ENCODE results near the gene ABHD16A. TPM values are rescaled to one million over a fixed set of nuclear protein-coding genes. Genes with fewer than 3 reads are reported as not detected.

ABHD16A gene
- total and polyA plus RNA-seq, 10 of the 15 experiments (the other 5 are each of a cell fraction or from before 2014, with no cell fraction given) = 7.5 to 43.0 (median 32.9) TPM

- Histone ChIP-seq H3K9ac (ENCODE audit: control insufficient read depth, insufficient read depth, low read length) (no peak overlapping the region), H3K4me2 (ENCODE audit: control insufficient read depth, insufficient read depth) (no peak overlapping the region), H3K79me2 (ENCODE audit: control insufficient read depth, insufficient read depth, low read length) (no peaks in the 10 kb centered on the region), H3K27ac (ENCODE audit: control insufficient read depth, insufficient read depth) (no peak overlapping the region), H3K4me3 (no peak overlapping the region), H3K36me3 (ENCODE audit: control insufficient read depth in 2 of 2, insufficient read depth in 2 of 2, low read length in 1 of 2) (peaks cover 16 to 41% of the 10 kb centered on the region in 2 experiments), H3K9me3 (replicated peaks; ENCODE audit: control insufficient read depth, insufficient read depth, low read length) (no peaks in the 10 kb centered on the region), H2AFZ (ENCODE audit: control insufficient read depth, low read depth, low read length) (no peak overlapping the region), H3K4me1 (ENCODE audit: control insufficient read depth, insufficient read depth, low read length) (no peaks in the 10 kb centered on the region), H4K20me1 (ENCODE audit: control insufficient read depth, insufficient read depth) (no peaks in the 10 kb centered on the region), H3K27me3 (replicated peaks in 1 of 2; ENCODE audit: control insufficient read depth in 2 of 2, insufficient read depth in 2 of 2, low read length in 1 of 2) (no peaks in the 10 kb centered on the region)
- WGBS (ENCODE audit: insufficient coverage, insufficient replicate concordance, low lambda C conversion rate, missing lambda C conversion rate) = 98% methylated on average over 9 of the region's 12 CpGs
- ChIA-PET RAD21 (ENCODE audit: unreplicated experiment) (no interaction called here), SMC1A (ENCODE audit: uncharacterized antibody, unreplicated experiment) (interaction anchor here (0.7 kb wide), 1 partner anchor 172 kb away, joined by 4 read pairs; no protein-coding TSS in a partner anchor), CTCF (no interaction called here), POLR2A (interaction anchor here (0.5 to 2.2 kb wide), 2 partner anchors 47 to 104 kb away, joined by 3 to 5 read pairs; no protein-coding TSS in a partner anchor)
- intact Hi-C loops (cut with micrococcal nuclease; ENCODE audit: unreplicated experiment) = no loop called here
- TF ChIP-seq, protein P1, sequence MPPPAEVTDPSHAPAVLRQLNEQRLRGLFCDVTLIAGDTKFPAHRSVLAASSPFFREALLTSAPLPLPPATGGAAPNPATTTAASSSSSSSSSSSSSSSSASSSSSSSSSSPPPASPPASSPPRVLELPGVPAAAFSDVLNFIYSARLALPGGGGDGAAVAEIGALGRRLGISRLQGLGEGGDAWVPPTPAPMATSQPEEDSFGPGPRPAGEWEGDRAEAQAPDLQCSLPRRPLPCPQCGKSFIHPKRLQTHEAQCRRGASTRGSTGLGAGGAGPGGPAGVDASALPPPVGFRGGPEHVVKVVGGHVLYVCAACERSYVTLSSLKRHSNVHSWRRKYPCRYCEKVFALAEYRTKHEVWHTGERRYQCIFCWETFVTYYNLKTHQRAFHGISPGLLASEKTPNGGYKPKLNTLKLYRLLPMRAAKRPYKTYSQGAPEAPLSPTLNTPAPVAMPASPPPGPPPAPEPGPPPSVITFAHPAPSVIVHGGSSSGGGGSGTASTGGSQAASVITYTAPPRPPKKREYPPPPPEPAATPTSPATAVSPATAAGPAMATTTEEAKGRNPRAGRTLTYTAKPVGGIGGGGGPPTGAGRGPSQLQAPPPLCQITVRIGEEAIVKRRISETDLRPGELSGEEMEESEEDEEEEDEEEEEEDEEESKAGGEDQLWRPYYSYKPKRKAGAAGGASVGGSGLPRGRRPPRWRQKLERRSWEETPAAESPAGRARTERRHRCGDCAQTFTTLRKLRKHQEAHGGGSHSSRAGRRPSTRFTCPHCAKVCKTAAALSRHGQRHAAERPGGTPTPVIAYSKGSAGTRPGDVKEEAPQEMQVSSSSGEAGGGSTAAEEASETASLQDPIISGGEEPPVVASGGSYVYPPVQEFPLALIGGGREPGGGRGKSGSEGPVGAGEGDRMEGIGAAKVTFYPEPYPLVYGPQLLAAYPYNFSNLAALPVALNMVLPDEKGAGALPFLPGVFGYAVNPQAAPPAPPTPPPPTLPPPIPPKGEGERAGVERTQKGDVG (CRISPR knock-in tag; IDR thresholded peaks at IDR 0.05) = no peak
- TF ChIP-seq, protein P2, sequence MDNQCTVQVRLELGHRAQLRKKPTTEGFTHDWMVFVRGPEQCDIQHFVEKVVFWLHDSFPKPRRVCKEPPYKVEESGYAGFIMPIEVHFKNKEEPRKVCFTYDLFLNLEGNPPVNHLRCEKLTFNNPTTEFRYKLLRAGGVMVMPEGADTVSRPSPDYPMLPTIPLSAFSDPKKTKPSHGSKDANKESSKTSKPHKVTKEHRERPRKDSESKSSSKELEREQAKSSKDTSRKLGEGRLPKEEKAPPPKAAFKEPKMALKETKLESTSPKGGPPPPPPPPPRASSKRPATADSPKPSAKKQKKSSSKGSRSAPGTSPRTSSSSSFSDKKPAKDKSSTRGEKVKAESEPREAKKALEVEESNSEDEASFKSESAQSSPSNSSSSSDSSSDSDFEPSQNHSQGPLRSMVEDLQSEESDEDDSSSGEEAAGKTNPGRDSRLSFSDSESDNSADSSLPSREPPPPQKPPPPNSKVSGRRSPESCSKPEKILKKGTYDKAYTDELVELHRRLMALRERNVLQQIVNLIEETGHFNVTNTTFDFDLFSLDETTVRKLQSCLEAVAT (IDR thresholded peaks at IDR 0.05) = no peak
- TF ChIP-seq SUPT20H (IDR thresholded peaks at IDR 0.05; ENCODE audit: borderline replicate concordance, control insufficient read depth, low read depth, low read length) (no peak), POLR2AphosphoS5 (IDR thresholded peaks at IDR 0.05; ENCODE audit: low read length) (no peak), PBX3 (IDR thresholded peaks at IDR 0.05; ENCODE audit: insufficient replicate concordance, low read depth, low read length) (no peak), ZSCAN29 (IDR thresholded peaks at IDR 0.05) (no peak), HDAC2 (IDR thresholded peaks at IDR 0.05) (no peak), SUZ12 (IDR thresholded peaks at IDR 0.05; ENCODE audit: unreplicated experiment) (no peak), SREBF2 (IDR thresholded peaks at IDR 0.05; ENCODE audit: low read length) (no peak), MEF2B (IDR thresholded peaks at IDR 0.05; ENCODE audit: partially characterized antibody, poor library complexity, severe bottlenecking) (no peak)
- FAIRE-seq (no peak), ATAC-seq (no peak), DNase-seq (ENCODE audit: low read depth, low spot score) (no peak)
- in situ Hi-C loops (cut with MboI) = no loop called here
- no TSS peak for BruUV-seq (replicated peaks)
These were observed 11.5 kb downstream of the ABHD16A start for GRCh38 chr6:31691564-31692108.
